Fibroblast of skin of left quadriceps (primary cell): ENCODE data around the gene KRTAP9-7.

ENCODE experiments used
- DNase-seq, 2 experiments: peaks; one replicate each; pipeline ENCODE4 v3.0.0-alpha.2; 2013; ENCODE audit warnings: low read depth in 2 of 2

Gene KRTAP9-7

GRCh38 chr17:41322094-41322902 is 46.8 kb downstream of the KRTAP9-7 start:
- peak; percentile 63 to 66 for DNase-seq

- DNase-seq = no peak
These were observed 47.7 kb downstream of the KRTAP9-7 start for GRCh38 chr17:41322903-41323895.

GRCh38 chr17:41324180-41325075 is 48.9 kb downstream of the KRTAP9-7 start:
- DNase-seq = no peak

- DNase-seq = no peak
These were observed 49.6 kb downstream of the KRTAP9-7 start for GRCh38 chr17:41325126-41325525.

- no peak for DNase-seq
These were observed 50.1 kb downstream of the KRTAP9-7 start for GRCh38 chr17:41325611-41326010.
